SK-N-SH (cell line): ENCODE data around the gene SEC11A.

Source experiments
- ELF1 ChIP-seq: IDR thresholded peaks from 2 replicates; pipeline ENCODE4 v1.4.0; 2012
- EP300 ChIP-seq, 2 experiments: IDR thresholded peaks; 2 replicates each; pipeline versions ENCODE4 v1.4.0 to v1.6.1; 2012; ENCODE audit warnings: borderline replicate concordance in 1 of 2, low read depth in 1 of 2, low read length in 1 of 2
- FOXM1 ChIP-seq: IDR thresholded peaks from 2 replicates; pipeline ENCODE4 v1.4.0; 2012; ENCODE audit warnings: low read depth, mild to moderate bottlenecking
- JUND ChIP-seq: IDR thresholded peaks from 2 replicates; pipeline ENCODE4 v1.4.0; 2012
- MXI1 ChIP-seq: IDR thresholded peaks from 2 replicates; pipeline ENCODE4 v1.6.1; 2012; ENCODE audit warnings: mild to moderate bottlenecking, low read depth, low read length, improper control_type of control experiment
- POLR2AphosphoS5 ChIP-seq: IDR thresholded peaks from 2 replicates; pipeline ENCODE4 v1.6.1; 2012; ENCODE audit warnings: low read depth, low read length
- SMC3 ChIP-seq: IDR thresholded peaks from 2 replicates; pipeline ENCODE4 v1.6.1; 2012; ENCODE audit warnings: low read depth, low read length, improper control_type of control experiment
- TAF1 ChIP-seq: IDR thresholded peaks from 2 replicates; pipeline ENCODE4 v1.6.1; 2012; ENCODE audit warnings: low read depth, mild to moderate bottlenecking, low read length, moderate library complexity, borderline replicate concordance
- TF ChIP-seq, protein P1 (sequence below): fragments of 200-600 bp; sonication (generic); IDR thresholded peaks from 2 replicates; pipeline ENCODE4 v1.6.1; 2017; ENCODE audit warnings: antibody characterized with exemption, mild to moderate bottlenecking, moderate library complexity
- TF ChIP-seq, protein P2 (sequence below): fragments of 150-350 bp; IDR thresholded peaks from 2 replicates; pipeline ENCODE4 v1.6.1; 2017; ENCODE audit warnings: antibody characterized with exemption, low read length, low read depth, borderline replicate concordance

DNA sequence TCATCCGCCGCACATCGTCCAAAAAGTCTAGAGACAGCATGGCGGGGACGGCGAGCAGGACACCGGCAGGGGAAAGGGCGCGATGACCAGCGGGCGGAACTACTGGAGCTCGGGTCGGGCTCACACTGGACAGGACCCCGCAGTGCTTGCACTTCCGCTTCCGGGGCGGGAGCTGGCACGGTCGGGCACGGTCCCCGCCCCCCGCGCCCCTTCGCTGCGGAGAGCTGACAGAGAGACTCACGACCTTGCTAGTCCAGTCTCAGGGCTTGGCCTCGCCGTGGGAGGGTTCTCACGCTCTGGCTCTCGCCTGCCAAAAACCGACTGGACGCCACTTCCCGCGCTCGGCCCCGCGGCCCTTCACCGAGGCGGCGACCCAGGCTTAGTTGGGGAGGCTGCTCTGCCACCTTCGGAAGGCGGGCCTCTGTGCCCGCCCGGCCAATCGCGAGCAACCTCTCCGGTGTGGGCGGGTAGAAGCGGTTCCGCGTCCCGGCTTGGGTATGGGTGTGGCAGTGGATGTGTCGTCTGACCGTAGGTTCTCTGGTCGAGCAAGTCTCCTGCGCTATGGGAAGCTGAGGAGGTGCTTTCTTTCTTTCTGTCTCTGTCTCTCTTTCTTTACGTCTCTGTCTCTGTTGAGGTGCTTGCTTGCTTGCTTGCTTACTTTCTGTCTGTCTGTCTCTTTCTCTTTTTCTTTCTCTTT, at the start of gene SEC11A:
- TF ChIP-seq, protein P1, sequence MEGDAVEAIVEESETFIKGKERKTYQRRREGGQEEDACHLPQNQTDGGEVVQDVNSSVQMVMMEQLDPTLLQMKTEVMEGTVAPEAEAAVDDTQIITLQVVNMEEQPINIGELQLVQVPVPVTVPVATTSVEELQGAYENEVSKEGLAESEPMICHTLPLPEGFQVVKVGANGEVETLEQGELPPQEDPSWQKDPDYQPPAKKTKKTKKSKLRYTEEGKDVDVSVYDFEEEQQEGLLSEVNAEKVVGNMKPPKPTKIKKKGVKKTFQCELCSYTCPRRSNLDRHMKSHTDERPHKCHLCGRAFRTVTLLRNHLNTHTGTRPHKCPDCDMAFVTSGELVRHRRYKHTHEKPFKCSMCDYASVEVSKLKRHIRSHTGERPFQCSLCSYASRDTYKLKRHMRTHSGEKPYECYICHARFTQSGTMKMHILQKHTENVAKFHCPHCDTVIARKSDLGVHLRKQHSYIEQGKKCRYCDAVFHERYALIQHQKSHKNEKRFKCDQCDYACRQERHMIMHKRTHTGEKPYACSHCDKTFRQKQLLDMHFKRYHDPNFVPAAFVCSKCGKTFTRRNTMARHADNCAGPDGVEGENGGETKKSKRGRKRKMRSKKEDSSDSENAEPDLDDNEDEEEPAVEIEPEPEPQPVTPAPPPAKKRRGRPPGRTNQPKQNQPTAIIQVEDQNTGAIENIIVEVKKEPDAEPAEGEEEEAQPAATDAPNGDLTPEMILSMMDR: no peak
- TF ChIP-seq ELF1 (peak; percentile 92), SMC3 (0 out of 2 replicates have a peak, but pooled peaks have one; percentile 2), TAF1 (peak; percentile 92), FOXM1 (0 out of 2 replicates have a peak, but pooled peaks have one; percentile 22), EP300 (IDR thresholded peaks at IDR 0.05; ENCODE audit: borderline replicate concordance in 1 of 2, low read depth in 1 of 2, low read length in 1 of 2) (peak in 1 of 2 experiments; percentile 18; a peak in 1 of 4 replicates), JUND (no peak), POLR2AphosphoS5 (peak; percentile 88), MXI1 (peak; percentile 96)
- TF ChIP-seq, protein P2, sequence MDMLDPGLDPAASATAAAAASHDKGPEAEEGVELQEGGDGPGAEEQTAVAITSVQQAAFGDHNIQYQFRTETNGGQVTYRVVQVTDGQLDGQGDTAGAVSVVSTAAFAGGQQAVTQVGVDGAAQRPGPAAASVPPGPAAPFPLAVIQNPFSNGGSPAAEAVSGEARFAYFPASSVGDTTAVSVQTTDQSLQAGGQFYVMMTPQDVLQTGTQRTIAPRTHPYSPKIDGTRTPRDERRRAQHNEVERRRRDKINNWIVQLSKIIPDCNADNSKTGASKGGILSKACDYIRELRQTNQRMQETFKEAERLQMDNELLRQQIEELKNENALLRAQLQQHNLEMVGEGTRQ: no peak
